Neutrophil (primary cell): Measurements from ENCODE around the gene GPR176.

Experiments used
- H3K27ac ChIP-seq: fragments of 200-600 bp; sonication (generic); 2 replicates; pipeline ENCODE4 v1.5.1; 2016; ENCODE audit warnings: mild to moderate bottlenecking, moderate library complexity
- H3K27me3 ChIP-seq: fragments of 200-600 bp; sonication (generic); 2 replicates; pipeline ENCODE4 v1.6.0; 2016; ENCODE audit warnings: mild to moderate bottlenecking
- H3K36me3 ChIP-seq: fragments of 200-600 bp; sonication (generic); 2 replicates; pipeline ENCODE4 v1.5.1; 2017
- H3K4me1 ChIP-seq, 2 experiments: fragments of 200-600 bp in 1 of 2; sonication (generic) in 1 of 2; 1 replicate in 1 of 2; 2 replicates in 1 of 2; pipeline versions ENCODE4 v1.5.1 to v1.6.1; 2013 to 2016; ENCODE audit warnings: low read depth in 1 of 2, low read length in 1 of 2, mild to moderate bottlenecking in 1 of 2, moderate library complexity in 1 of 2; ENCODE audit not compliant: control insufficient read depth in 1 of 2, insufficient read depth in 1 of 2
- H3K4me3 ChIP-seq, 2 experiments: fragments of 200-600 bp in 1 of 2; sonication (generic) in 1 of 2; 1 replicate in 1 of 2; 2 replicates in 1 of 2; pipeline ENCODE4 v1.5.1; 2013 to 2016; ENCODE audit warnings: low read depth in 1 of 2, low read length in 1 of 2, mild to moderate bottlenecking in 1 of 2, moderate library complexity in 1 of 2
- H3K9me3 ChIP-seq: fragments of 200-600 bp; sonication (generic); 2 replicates; pipeline ENCODE4 v1.5.1; 2016
- TF ChIP-seq, protein P1 (sequence below): fragments of 200-600 bp; sonication (generic); IDR thresholded peaks from 2 replicates; pipeline ENCODE4 v1.5.1; 2016; ENCODE audit warnings: antibody characterized with exemption

Gene GPR176

DNA sequence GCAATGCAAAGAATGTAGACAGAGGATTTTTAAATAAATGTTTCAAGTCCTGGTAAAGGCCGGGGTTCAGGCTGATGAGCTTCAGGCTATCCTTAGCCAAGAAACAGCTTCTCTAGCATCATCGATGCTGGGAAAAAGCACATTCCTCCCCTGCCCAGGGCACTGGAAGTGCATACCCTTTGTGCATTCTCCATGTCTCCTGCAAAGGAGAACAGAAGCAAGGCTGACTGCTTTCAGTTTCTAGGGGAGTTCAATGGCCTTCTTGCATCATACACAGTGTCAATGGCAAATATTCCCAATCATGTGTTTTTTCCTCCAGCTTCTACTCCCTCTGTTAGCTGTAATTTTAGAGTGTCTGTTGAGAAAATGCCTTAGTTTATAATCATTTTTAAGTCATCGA is 59.9 kb downstream of the GPR176 start:
- Histone ChIP-seq H3K9me3 (no peaks in the 10 kb centered on the region), H3K27me3 (no peaks in the 10 kb centered on the region), H3K4me1 (no peaks in the 10 kb centered on the region), H3K36me3 (no peaks in the 10 kb centered on the region), H3K27ac (no peak overlapping the region), H3K4me3 (no peak overlapping the region)
- TF ChIP-seq, protein P1, sequence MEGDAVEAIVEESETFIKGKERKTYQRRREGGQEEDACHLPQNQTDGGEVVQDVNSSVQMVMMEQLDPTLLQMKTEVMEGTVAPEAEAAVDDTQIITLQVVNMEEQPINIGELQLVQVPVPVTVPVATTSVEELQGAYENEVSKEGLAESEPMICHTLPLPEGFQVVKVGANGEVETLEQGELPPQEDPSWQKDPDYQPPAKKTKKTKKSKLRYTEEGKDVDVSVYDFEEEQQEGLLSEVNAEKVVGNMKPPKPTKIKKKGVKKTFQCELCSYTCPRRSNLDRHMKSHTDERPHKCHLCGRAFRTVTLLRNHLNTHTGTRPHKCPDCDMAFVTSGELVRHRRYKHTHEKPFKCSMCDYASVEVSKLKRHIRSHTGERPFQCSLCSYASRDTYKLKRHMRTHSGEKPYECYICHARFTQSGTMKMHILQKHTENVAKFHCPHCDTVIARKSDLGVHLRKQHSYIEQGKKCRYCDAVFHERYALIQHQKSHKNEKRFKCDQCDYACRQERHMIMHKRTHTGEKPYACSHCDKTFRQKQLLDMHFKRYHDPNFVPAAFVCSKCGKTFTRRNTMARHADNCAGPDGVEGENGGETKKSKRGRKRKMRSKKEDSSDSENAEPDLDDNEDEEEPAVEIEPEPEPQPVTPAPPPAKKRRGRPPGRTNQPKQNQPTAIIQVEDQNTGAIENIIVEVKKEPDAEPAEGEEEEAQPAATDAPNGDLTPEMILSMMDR = no peak

- H3K4me3 ChIP-seq = no peak overlapping the region
- H3K27me3 ChIP-seq = no peaks in the 10 kb centered on the region
- no peaks in the 10 kb centered on the region for H3K4me1 ChIP-seq
- TF ChIP-seq, protein P1 = no peak
- no peaks in the 10 kb centered on the region for H3K9me3 ChIP-seq
- H3K36me3 ChIP-seq = no peaks in the 10 kb centered on the region
- no peak overlapping the region for H3K27ac ChIP-seq
These were observed 60.4 kb downstream of the GPR176 start for GRCh38 chr15:39859636-39860035.

GRCh38 chr15:39857132-39857531 is 62.9 kb downstream of the GPR176 start:
- Histone ChIP-seq H3K4me1 (no peaks in the 10 kb centered on the region), H3K27me3 (no peaks in the 10 kb centered on the region), H3K4me3 (no peak overlapping the region), H3K9me3 (no peaks in the 10 kb centered on the region), H3K36me3 (no peaks in the 10 kb centered on the region), H3K27ac (no peak overlapping the region)
- TF ChIP-seq, protein P1 = no peak

DNA sequence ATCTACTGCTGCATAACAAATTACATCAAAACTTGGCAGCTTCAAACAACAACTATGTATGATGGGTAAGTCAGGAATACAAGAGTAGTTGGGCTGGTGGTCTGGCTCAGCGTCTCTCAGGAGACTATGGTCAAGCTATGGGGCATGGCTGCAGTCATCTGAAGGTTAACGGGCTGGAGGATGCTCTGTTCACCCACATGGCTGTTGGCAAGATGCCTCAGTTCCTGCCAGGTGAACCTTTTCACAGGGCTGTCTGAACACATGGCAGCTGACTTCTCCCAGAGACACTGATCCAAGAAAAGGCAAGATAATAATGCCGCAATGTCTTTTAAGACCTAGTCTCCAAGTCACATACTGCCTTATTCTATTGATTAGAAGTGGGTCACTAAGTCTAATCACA is 63.7 kb downstream of the GPR176 start:
- TF ChIP-seq, protein P1 = no peak
- Histone ChIP-seq H3K27ac (no peak overlapping the region), H3K27me3 (no peaks in the 10 kb centered on the region), H3K4me3 (no peak overlapping the region), H3K9me3 (no peaks in the 10 kb centered on the region), H3K4me1 (no peaks in the 10 kb centered on the region), H3K36me3 (no peaks in the 10 kb centered on the region)

DNA sequence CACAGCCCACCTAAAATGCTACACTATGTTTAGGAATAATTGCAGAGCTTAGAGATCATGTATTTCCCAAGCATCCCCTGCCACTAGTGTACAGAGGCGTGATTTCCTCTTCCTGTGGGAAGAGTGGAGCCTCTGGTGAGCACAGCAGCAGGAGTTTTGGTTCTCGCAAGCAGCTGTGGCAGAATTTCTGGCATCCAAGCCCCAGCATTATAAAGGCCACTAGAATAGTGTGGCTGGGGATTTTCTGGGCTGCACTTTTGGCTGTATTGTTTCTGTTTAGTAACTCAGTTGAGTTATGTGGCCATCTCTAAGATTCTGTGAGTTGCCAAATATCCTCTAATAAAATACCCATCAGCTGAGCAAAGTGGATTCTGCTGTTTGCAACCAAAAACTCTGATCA is 64.7 kb downstream of the GPR176 start:
- Histone ChIP-seq H3K27ac (no peak overlapping the region), H3K4me3 (no peak overlapping the region), H3K4me1 (no peaks in the 10 kb centered on the region), H3K27me3 (no peaks in the 10 kb centered on the region), H3K9me3 (no peaks in the 10 kb centered on the region), H3K36me3 (no peaks in the 10 kb centered on the region)
- TF ChIP-seq, protein P1 = no peak

DNA sequence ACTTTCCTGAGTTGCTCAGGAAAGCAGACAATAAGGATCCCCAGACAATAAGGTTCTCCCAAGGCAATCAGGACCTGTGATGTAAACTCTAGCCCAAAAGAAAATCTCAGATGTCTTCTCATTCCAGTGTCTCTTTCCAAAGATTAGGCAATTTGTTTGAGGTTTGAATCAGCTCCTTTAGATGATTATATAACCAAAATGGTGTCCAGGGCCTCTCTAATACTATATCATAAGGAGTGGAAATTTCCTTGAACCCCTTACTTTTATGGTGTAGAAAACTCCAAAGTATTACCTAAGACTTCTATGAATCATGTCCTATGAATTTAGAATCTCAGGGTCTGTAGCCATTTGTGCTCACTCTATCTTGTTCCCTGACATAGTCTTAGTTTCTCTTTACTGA is 65.9 kb downstream of the GPR176 start:
- Histone ChIP-seq H3K27ac (no peak overlapping the region), H3K27me3 (no peaks in the 10 kb centered on the region), H3K4me3 (no peak overlapping the region), H3K4me1 (no peaks in the 10 kb centered on the region), H3K9me3 (no peaks in the 10 kb centered on the region), H3K36me3 (no peaks in the 10 kb centered on the region)
- TF ChIP-seq, protein P1 = no peak
